ENCODE results near the gene KIAA0040.

- TF ChIP-seq CTCF (IDR thresholded peaks at IDR 0.05) (no peak), EZH2 (IDR thresholded peaks at IDR 0.05; ENCODE audit: borderline replicate concordance, insufficient read depth, low read depth, low read length, poor library complexity, severe bottlenecking) (no peak)
Measured at GRCh38 chr1:175186433-175187160, 6.0 kb downstream of the KIAA0040 start.

Data from B cell (primary cell).